ENCODE measurements around the gene NUP210L. TPM values are rescaled to one million over a fixed set of nuclear protein-coding genes. Genes with fewer than 3 reads are reported as not detected.

Gene NUP210L
- total RNA-seq, 2 experiments from 2014 or later, result 0.03 to 0.06 TPM

DNA sequence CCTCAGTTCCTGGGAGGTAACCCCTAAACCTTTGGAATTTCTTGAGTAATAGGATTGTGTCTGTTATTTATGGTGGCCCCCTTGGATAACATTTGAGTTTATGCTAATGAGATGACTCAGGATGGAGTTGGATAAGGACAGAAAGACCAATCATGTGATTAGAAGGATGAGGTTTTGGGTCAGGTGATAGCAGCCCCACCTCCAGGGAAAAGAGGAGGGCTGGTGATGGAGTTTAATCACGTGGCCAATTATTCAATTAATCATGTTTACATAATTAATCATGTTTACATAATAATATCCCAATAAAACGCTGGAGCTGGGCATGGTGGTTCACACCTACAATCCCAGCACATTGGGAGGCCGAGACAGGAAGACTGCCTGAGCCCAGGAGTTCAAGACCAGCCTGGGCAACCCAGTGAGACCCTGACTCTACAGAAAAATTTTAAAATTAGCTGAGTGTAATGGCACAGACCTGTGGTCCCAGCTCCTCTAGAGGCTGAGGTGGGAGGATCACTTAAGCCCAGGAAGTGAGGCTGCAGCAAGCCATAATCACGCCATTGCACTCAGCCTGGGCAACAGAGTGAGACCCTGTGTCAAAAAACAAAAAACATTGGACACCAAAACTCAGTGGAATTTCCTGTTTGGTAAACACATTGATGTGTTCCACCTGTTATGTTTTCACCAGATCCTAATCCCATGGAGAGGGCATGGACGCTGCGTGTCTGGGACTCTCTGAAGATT is 73.3 kb downstream of the NUP210L start:
- no peak overlapping the region for H3K4me2 ChIP-seq (ENCODE audit: low read length)
- DNase-seq (ENCODE audit: low spot score), result no peak
- no peak overlapping the region for H3K27ac ChIP-seq (ENCODE audit: low read depth, low read length, poor library complexity, severe bottlenecking)
- no peaks in the 10 kb centered on the region for H4K20me1 ChIP-seq (ENCODE audit: insufficient read depth, low read length)
- TF ChIP-seq, protein P1, sequence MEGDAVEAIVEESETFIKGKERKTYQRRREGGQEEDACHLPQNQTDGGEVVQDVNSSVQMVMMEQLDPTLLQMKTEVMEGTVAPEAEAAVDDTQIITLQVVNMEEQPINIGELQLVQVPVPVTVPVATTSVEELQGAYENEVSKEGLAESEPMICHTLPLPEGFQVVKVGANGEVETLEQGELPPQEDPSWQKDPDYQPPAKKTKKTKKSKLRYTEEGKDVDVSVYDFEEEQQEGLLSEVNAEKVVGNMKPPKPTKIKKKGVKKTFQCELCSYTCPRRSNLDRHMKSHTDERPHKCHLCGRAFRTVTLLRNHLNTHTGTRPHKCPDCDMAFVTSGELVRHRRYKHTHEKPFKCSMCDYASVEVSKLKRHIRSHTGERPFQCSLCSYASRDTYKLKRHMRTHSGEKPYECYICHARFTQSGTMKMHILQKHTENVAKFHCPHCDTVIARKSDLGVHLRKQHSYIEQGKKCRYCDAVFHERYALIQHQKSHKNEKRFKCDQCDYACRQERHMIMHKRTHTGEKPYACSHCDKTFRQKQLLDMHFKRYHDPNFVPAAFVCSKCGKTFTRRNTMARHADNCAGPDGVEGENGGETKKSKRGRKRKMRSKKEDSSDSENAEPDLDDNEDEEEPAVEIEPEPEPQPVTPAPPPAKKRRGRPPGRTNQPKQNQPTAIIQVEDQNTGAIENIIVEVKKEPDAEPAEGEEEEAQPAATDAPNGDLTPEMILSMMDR (conservative IDR thresholded peaks at IDR 0.05; ENCODE audit: low read length), result no peak
- TF ChIP-seq EZH2phosphoT487 (IDR thresholded peaks at IDR 0.05; ENCODE audit: borderline replicate concordance, low read depth, low read length), result no peak
- peaks cover 9% of the 10 kb centered on the region for H3K9me3 ChIP-seq (ENCODE audit: low read length)
- no peaks in the 10 kb centered on the region for H3K9me2 ChIP-seq (ENCODE audit: insufficient read depth, low read length)
- intact Hi-C loops (cut with micrococcal nuclease; ENCODE audit: unreplicated experiment), result no loop called here
- no peaks in the 10 kb centered on the region for H3K79me2 ChIP-seq (ENCODE audit: insufficient read depth, low read depth, low read length)
- H3K4me1 ChIP-seq (ENCODE audit: insufficient read depth, low read length, poor library complexity, severe bottlenecking), result no peaks in the 10 kb centered on the region
- BruUV-seq (replicated peaks), result no TSS peak
- H2AFZ ChIP-seq (ENCODE audit: low read length), result no peak overlapping the region
- no peaks in the 10 kb centered on the region for H3K36me3 ChIP-seq (ENCODE audit: insufficient read depth, low read length)
- ChIA-PET POLR2A (no interaction called here), CTCF (ENCODE audit: unreplicated experiment) (no interaction called here)
- no peak overlapping the region for H3K4me3 ChIP-seq (ENCODE audit: low read depth, low read length, poor library complexity, severe bottlenecking)

DNA sequence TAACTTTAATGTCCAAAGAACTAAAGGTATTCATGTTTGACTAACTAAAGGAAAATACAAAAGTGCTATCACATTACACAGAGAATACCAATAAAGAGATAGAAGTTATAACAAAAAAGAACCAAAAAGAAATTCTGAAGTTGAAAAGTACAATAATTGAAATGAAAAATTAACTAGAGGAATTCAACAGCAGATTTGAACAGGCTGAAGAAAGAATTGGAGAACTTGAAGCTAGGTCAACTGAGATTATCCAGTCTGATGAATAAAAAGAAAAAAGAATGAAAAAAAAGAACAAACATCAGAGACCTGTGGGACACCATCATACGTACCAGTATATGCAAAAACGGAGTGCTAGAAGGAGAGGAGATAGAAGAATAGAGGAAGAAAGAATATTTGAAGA is 78.5 kb downstream of the NUP210L start:
- TF ChIP-seq, protein P1 (conservative IDR thresholded peaks at IDR 0.05; ENCODE audit: low read length), result no peak
- no peak for TF ChIP-seq EZH2phosphoT487 (IDR thresholded peaks at IDR 0.05; ENCODE audit: borderline replicate concordance, low read depth, low read length)
- peaks cover 6% of the 10 kb centered on the region; the same call in 1 of the 2 replicates for H3K9me3 ChIP-seq (ENCODE audit: low read length)
- intact Hi-C loops (cut with micrococcal nuclease; ENCODE audit: unreplicated experiment), result no loop called here
- POLR2A ChIA-PET, result interaction anchor here (0.6 kb wide), 1 partner anchor 51 kb away, joined by 4 read pairs; no protein-coding TSS in a partner anchor
- no peaks in the 10 kb centered on the region for H4K20me1 ChIP-seq (ENCODE audit: insufficient read depth, low read length)
- H3K4me1 ChIP-seq (ENCODE audit: insufficient read depth, low read length, poor library complexity, severe bottlenecking), result no peaks in the 10 kb centered on the region
- no peak overlapping the region for H2AFZ ChIP-seq (ENCODE audit: low read length)
- H3K4me3 ChIP-seq (ENCODE audit: low read depth, low read length, poor library complexity, severe bottlenecking), result no peak overlapping the region
- H3K79me2 ChIP-seq (ENCODE audit: insufficient read depth, low read depth, low read length), result no peaks in the 10 kb centered on the region
- no peak for DNase-seq (ENCODE audit: low spot score)
- no peaks in the 10 kb centered on the region for H3K36me3 ChIP-seq (ENCODE audit: insufficient read depth, low read length)
- no TSS peak for BruUV-seq (replicated peaks)
- H3K9me2 ChIP-seq (ENCODE audit: insufficient read depth, low read length), result no peaks in the 10 kb centered on the region
- no peak overlapping the region for H3K4me2 ChIP-seq (ENCODE audit: low read length)
- no peak overlapping the region for H3K27ac ChIP-seq (ENCODE audit: low read depth, low read length, poor library complexity, severe bottlenecking)
- CTCF ChIA-PET (ENCODE audit: unreplicated experiment), result no interaction called here

DNA sequence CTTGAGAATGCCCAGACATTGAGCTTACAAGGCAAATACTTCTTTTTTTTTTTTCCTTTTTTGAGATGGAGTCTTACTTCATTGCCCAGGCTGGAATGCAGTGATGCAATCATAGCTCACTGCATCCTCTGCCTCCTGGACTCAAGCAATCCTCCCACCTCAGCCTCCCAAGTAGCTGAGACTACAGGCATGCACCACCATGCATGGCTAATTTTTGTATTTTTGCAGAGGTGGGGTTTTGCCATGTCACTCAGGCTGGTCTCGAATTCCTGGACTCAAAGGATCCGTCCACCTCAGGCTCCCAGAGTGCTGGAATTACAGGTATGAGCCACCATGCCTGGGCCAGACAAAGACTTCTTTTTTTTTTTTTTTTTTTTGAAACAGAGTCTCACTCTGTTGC is 79.1 kb downstream of the NUP210L start:
- no TSS peak for BruUV-seq (replicated peaks)
- Histone ChIP-seq H3K4me1 (ENCODE audit: insufficient read depth, low read length, poor library complexity, severe bottlenecking) (no peaks in the 10 kb centered on the region), H3K9me3 (ENCODE audit: low read length) (peaks cover 6% of the 10 kb centered on the region; the same call in 1 of the 2 replicates), H3K9me2 (ENCODE audit: insufficient read depth, low read length) (no peaks in the 10 kb centered on the region), H3K4me2 (ENCODE audit: low read length) (no peak overlapping the region), H4K20me1 (ENCODE audit: insufficient read depth, low read length) (no peaks in the 10 kb centered on the region), H2AFZ (ENCODE audit: low read length) (no peak overlapping the region), H3K4me3 (ENCODE audit: low read depth, low read length, poor library complexity, severe bottlenecking) (no peak overlapping the region), H3K79me2 (ENCODE audit: insufficient read depth, low read depth, low read length) (no peaks in the 10 kb centered on the region), H3K36me3 (ENCODE audit: insufficient read depth, low read length) (no peaks in the 10 kb centered on the region), H3K27ac (ENCODE audit: low read depth, low read length, poor library complexity, severe bottlenecking) (no peak overlapping the region)
- intact Hi-C loops (cut with micrococcal nuclease; ENCODE audit: unreplicated experiment), result no loop called here
- TF ChIP-seq EZH2phosphoT487 (IDR thresholded peaks at IDR 0.05; ENCODE audit: borderline replicate concordance, low read depth, low read length), result no peak
- TF ChIP-seq, protein P1 (conservative IDR thresholded peaks at IDR 0.05; ENCODE audit: low read length), result no peak
- DNase-seq (ENCODE audit: low spot score), result no peak
- POLR2A ChIA-PET, result no interaction called here
- CTCF ChIA-PET (ENCODE audit: unreplicated experiment), result no interaction called here
